GM19023 (cell line): ENCODE data around the gene DOCK2.

Experiments
- ATAC-seq: cut with Tn5 transposase; IDR thresholded peaks from one replicate; pipeline ENCODE4 v1.9.1; 2021; ENCODE audit warnings: mild to moderate bottlenecking, moderate library complexity; ENCODE audit not compliant: unreplicated experiment

The DOCK2 gene

DNA sequence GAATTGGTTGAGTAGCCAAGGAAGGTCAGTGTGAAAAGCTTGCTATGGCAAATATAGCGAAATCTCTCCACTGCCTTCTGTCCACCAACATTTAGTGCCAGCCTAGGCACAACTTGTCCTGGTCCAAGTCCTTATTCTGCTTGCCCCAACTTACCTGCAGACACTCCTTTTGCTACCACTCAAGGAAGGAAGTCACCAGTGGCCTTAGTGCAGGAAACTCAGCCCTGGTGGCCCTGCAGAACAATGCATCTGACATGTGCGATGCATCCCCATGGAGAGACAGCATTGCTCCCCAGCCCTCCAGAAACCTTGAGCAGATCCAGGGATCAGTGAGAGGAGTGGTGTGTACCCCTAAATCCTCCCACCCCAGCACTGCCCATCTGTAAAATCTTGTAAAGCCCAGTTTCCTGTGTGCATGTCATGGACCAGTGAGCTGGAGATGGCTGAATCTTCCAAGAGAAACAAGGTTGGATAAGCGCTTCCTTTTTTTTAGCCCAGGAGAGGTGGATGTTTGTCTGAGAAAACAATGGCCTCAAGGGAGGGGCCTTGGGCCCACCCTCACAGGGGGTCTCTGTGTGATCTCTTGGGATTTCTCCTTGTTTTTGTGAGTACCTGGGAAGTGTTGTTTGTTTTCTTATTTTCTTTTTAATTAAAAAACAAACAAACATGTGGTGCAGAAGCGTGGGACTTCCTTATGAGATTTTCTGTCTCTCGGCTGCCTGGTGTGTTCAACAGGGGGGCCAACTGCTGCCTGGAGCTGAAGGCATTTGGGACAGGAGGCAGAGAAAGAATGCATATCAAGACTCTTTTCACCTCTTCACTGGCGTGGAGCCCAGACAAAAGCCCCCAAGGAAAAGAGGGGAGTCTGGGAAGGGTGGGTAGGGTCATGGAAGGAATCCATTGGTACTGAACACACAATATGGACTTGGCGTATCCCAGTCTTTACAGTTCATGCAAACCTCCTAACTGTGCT lies 472.3 kb downstream of the DOCK2 start:
- ATAC-seq = no peak

GRCh38 chr5:170110403-170111087 lies 473.5 kb downstream of the DOCK2 start:
- ATAC-seq = no peak

- ATAC-seq = no peak
Measured at GRCh38 chr5:170111088-170111785, 474.2 kb downstream of the DOCK2 start.

- no peak for ATAC-seq
Measured at GRCh38 chr5:170112876-170113521, 475.9 kb downstream of the DOCK2 start.

DNA sequence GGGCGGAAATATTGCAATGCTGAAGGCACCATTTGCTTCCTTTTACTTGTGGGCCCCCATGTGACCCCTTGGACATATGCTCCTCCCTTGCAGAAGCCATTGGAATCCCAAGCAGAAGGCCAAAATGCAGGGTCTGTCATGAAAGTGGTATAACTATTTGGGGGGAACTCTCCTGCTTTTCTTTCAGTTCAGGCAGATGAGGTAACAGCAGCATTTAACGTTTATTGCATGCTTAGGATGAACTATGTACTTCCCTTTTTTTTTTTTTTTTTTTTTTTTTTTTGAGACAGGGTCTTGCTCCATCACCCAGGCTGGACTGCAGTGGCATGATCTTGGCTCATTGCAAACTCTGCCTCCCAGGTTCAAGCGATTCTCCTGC lies 476.4 kb downstream of the DOCK2 start:
- ATAC-seq = no peak

- ATAC-seq = no peak
Measured at GRCh38 chr5:170114271-170114670, 477.2 kb downstream of the DOCK2 start.

GRCh38 chr5:170115925-170116324 lies 478.9 kb downstream of the DOCK2 start:
- no peak for ATAC-seq

DNA sequence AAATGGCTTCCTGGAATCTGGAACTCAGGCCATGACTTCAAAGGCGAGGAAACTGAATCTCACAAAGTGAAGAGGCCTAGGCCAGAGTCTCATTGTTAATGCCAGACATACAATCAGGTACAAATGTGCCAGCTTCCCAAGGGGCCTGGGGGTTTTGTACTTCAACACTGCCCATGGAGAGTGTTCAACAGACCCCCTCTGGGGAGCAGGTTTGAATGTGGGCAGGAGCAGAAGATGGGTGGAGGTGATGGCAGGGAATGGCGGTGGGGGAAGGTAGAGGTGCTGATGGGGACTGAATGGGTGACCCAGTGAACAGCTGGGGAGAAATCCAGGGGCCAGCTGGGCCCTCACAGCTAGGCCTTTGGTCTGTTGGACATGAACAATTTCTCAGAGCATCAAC lies 480.7 kb downstream of the DOCK2 start:
- ATAC-seq = no peak

GRCh38 chr5:170120576-170120975 lies 483.5 kb downstream of the DOCK2 start:
- ATAC-seq = no peak

GRCh38 chr5:170121321-170121720 lies 484.2 kb downstream of the DOCK2 start:
- no peak for ATAC-seq

GRCh38 chr5:170126061-170126460 lies 489.0 kb downstream of the DOCK2 start:
- no peak for ATAC-seq

DNA sequence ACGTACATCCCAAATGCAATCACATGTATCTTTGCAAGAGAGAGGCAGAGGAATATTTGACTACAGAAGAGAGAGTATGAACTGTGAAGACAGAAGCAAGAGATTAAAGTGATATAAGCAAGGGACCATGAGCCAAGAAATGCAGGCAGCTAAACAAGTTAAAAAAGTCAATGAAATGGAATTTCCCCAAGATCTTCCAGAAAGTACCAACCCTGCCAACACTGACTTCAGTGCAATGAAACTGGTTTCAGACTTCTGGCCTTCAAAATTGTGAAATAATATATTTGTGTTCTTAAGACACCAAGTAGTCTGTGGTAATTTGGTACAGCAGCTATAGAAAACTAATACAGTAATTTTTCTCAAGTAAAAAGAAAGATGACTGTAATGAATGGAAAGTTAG lies 489.6 kb downstream of the DOCK2 start:
- no peak for ATAC-seq

DNA sequence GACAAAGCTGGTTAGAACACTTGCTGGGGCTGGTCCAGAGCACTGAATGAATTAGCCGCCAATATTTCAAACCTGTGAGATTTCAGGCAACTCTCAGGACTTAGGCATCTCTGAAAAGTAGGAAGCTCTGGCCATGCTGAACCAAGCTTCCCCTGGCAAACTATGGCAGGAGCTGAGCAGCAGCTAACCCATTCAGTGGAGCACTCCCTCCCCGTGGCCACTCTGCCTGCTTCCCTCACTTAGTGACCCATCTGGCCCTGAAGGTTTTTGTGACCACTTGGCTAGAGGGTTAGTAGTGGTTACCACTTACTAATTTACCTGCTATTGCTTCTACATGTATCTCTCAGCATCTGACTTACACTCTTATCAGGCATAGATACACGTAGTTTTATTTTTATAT lies 494.2 kb downstream of the DOCK2 start:
- ATAC-seq = no peak

DNA sequence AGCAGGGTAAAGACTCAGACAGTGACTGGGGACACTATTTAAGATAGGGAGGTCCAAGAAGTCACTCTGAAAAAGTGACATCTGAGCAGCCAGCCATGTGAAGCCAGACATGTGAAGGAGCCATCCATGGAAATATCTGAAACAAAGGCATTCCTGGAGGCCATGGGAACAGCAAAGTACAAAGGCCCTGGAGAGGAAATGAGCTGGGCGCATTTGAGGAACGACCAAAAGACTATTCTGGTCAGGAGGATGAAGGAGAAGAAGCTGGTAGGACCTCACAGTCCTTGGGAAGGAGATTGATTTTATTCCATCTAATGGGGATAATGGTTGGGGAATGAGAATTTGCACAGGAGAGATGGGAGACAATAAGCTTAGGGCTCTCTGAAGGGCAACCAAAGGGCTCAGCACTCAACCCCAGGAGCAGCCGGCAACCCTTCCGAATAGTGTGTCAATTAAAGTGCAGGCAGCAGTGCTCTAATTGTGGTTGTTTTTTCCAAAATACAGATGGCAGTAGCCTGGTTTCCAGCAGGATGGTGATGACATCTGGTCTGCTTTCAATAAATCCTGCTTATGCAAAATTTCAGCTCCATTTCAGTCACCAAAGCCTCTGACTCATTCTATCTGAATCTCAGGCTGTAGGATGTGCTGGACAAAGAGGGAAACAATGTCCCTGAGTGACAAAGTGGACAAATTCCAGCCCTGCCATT lies 495.3 kb downstream of the DOCK2 start:
- ATAC-seq = no peak
